H9 (cell line): Measurements from ENCODE around the gene ADAMTS16. TPM values are rescaled to one million over a fixed set of nuclear protein-coding genes. Genes with fewer than 3 reads are reported as not detected.

Source experiments
- DNase-seq: peaks from one replicate; pipeline ENCODE4 v3.0.0-alpha.2; 2017
- H2AFZ ChIP-seq: one replicate; pipeline ENCODE4 v1.6.1; 2013; ENCODE audit warnings: mild to moderate bottlenecking, low read length, control low read depth, moderate library complexity
- H2AK5ac ChIP-seq: 2 replicates; pipeline ENCODE4 v1.6.1; 2013; ENCODE audit warnings: low read length, control low read depth, mixed read lengths; ENCODE audit not compliant: insufficient read length
- H2BK120ac ChIP-seq: one replicate; pipeline ENCODE4 v1.6.1; 2013; ENCODE audit warnings: low read depth, mild to moderate bottlenecking, low read length, control low read depth, inconsistent platforms; ENCODE audit not compliant: poor library complexity, severe bottlenecking
- H2BK12ac ChIP-seq: 2 replicates; pipeline ENCODE4 v1.6.1; 2013; ENCODE audit warnings: low read length, control low read depth, mixed read lengths, low read depth; ENCODE audit not compliant: insufficient read length
- H2BK15ac ChIP-seq: 2 replicates; pipeline ENCODE4 v1.6.1; 2013; ENCODE audit warnings: low read depth, low read length, control low read depth
- H2BK20ac ChIP-seq: one replicate; pipeline ENCODE4 v1.6.1; 2013; ENCODE audit warnings: low read depth, mild to moderate bottlenecking, low read length, control low read depth, inconsistent platforms; ENCODE audit not compliant: poor library complexity, severe bottlenecking
- H2BK5ac ChIP-seq: 2 replicates; pipeline ENCODE4 v1.6.1; 2013; ENCODE audit warnings: low read length, control low read depth, mixed read lengths; ENCODE audit not compliant: insufficient read length
- H3K14ac ChIP-seq: 2 replicates; pipeline ENCODE4 v1.6.1; 2013; ENCODE audit warnings: low read length, control low read depth; ENCODE audit not compliant: insufficient read depth
- H3K18ac ChIP-seq: 2 replicates; pipeline ENCODE4 v1.6.1; 2013; ENCODE audit warnings: low read depth, mild to moderate bottlenecking, mixed read lengths, low read length, control low read depth; ENCODE audit not compliant: insufficient read length
- H3K23ac ChIP-seq: 2 replicates; pipeline ENCODE4 v1.6.1; 2013; ENCODE audit warnings: low read length, control low read depth, mixed read lengths, low read depth; ENCODE audit not compliant: insufficient read length
- H3K23me2 ChIP-seq: 2 replicates; pipeline ENCODE4 v1.6.1; 2013; ENCODE audit warnings: low read depth, mild to moderate bottlenecking, mixed read lengths, low read length, control low read depth; ENCODE audit not compliant: insufficient read length, poor library complexity, severe bottlenecking
- H3K27ac ChIP-seq: 2 replicates; pipeline ENCODE4 v1.5.1; 2013; ENCODE audit warnings: low read length, control low read depth, mixed read lengths, low read depth; ENCODE audit not compliant: insufficient read length
- H3K27me3 ChIP-seq: 2 replicates; pipeline ENCODE4 v1.6.1; 2013; ENCODE audit warnings: low read length, control low read depth, inconsistent platforms; ENCODE audit not compliant: insufficient read depth
- H3K4ac ChIP-seq: 2 replicates; pipeline ENCODE4 v1.6.1; 2013; ENCODE audit warnings: low read depth, mild to moderate bottlenecking, control low read depth, inconsistent platforms, low read length, moderate library complexity
- H3K4me1 ChIP-seq: 2 replicates; pipeline ENCODE4 v1.6.1; 2013; ENCODE audit warnings: low read length, control low read depth, inconsistent platforms; ENCODE audit not compliant: insufficient read depth
- H3K4me2 ChIP-seq: 2 replicates; pipeline ENCODE4 v1.6.1; 2013; ENCODE audit warnings: low read length, control low read depth, mixed read lengths; ENCODE audit not compliant: insufficient read length, insufficient read depth
- H3K56ac ChIP-seq: 2 replicates; pipeline ENCODE4 v1.6.1; 2013; ENCODE audit warnings: low read depth, mild to moderate bottlenecking, mixed read lengths, low read length, control low read depth; ENCODE audit not compliant: insufficient read length
- H3K79me1 ChIP-seq: 2 replicates; pipeline ENCODE4 v1.6.1; 2013; ENCODE audit warnings: low read depth, mild to moderate bottlenecking, moderate library complexity, low read length, control low read depth, inconsistent platforms; ENCODE audit not compliant: insufficient read depth, poor library complexity, severe bottlenecking
- H3K79me2 ChIP-seq: 2 replicates; pipeline ENCODE4 v1.6.1; 2013; ENCODE audit warnings: low read length, control low read depth, inconsistent platforms; ENCODE audit not compliant: insufficient read depth
- H3K9ac ChIP-seq: 2 replicates; pipeline ENCODE4 v1.6.1; 2013; ENCODE audit warnings: low read length, control low read depth, mixed read lengths; ENCODE audit not compliant: insufficient read length; ENCODE audit errors: extremely low read depth
- H3K9me3 ChIP-seq: one replicate; pipeline ENCODE4 v1.6.1; 2013; ENCODE audit warnings: low read depth, low read length, inconsistent platforms; ENCODE audit not compliant: control insufficient read depth
- H3T11ph ChIP-seq: one replicate; pipeline ENCODE4 v1.6.1; 2013; ENCODE audit warnings: mild to moderate bottlenecking, low read length, control low read depth, inconsistent platforms
- H4K20me1 ChIP-seq: one replicate; pipeline ENCODE4 v1.6.1; 2013; ENCODE audit not compliant: control insufficient read depth, insufficient read length, insufficient read depth
- H4K5ac ChIP-seq: 2 replicates; pipeline ENCODE4 v1.6.1; 2013; ENCODE audit warnings: low read depth, mild to moderate bottlenecking, mixed read lengths, low read length, control low read depth; ENCODE audit not compliant: insufficient read length
- H4K8ac ChIP-seq: replicated peaks from 2 replicates; pipeline ENCODE4 v1.6.1; 2013; ENCODE audit warnings: low read length, control low read depth, mixed read lengths, low read depth; ENCODE audit not compliant: insufficient read length
- H4K91ac ChIP-seq: 2 replicates; pipeline ENCODE4 v1.6.1; 2013; ENCODE audit warnings: low read depth, mild to moderate bottlenecking, moderate library complexity, mixed read lengths, low read length, control low read depth; ENCODE audit not compliant: insufficient read length
- H3K27ac Mint-ChIP-seq, 3 experiments: 2 replicates in 2 of 3; 3 replicates in 1 of 3; pipeline ENCODE4 v1.8.0; 2020 to 2021; ENCODE audit warnings: mixed read lengths in 3 of 3, mild to moderate bottlenecking in 1 of 3, moderate library complexity in 1 of 3
- H3K27me3 Mint-ChIP-seq: 2 replicates; pipeline ENCODE4 v1.8.0; 2021; ENCODE audit warnings: low read depth, mild to moderate bottlenecking, moderate library complexity, mixed read lengths
- H3K36me3 Mint-ChIP-seq, 3 experiments: 2 replicates in 2 of 3; 3 replicates in 1 of 3; pipeline ENCODE4 v1.8.0; 2020 to 2021; ENCODE audit warnings: low read depth in 3 of 3, mixed read lengths in 3 of 3; ENCODE audit not compliant: insufficient read depth in 1 of 3
- H3K4me1 Mint-ChIP-seq, 2 experiments: 2 replicates each; pipeline ENCODE4 v1.8.0; 2020; ENCODE audit warnings: mixed read lengths in 2 of 2
- H3K4me3 Mint-ChIP-seq, 2 experiments: 2 replicates in 1 of 2; 3 replicates in 1 of 2; pipeline ENCODE4 v1.8.0; 2020 to 2021; ENCODE audit warnings: mild to moderate bottlenecking in 2 of 2, mixed read lengths in 2 of 2, moderate library complexity in 1 of 2
- H3K9me3 Mint-ChIP-seq, 2 experiments: 2 replicates in 1 of 2; 3 replicates in 1 of 2; pipeline ENCODE4 v1.8.0; 2020; ENCODE audit warnings: mild to moderate bottlenecking in 2 of 2, mixed read lengths in 2 of 2, moderate library complexity in 1 of 2
- CTCF ChIP-seq: fragments of 200-600 bp; sonication (generic); conservative IDR thresholded peaks from 3 replicates; pipeline ENCODE4 v1.8.0; 2021; ENCODE audit warnings: antibody characterized with exemption, mild to moderate bottlenecking
- WGBS: extraction: QIAGEN DNeasy Blood & Tissue Kit; methylation state at CpG from one replicate; pipeline ENCODE4 v1.1.7; 2013; ENCODE audit warnings: missing lambda C conversion rate, low lambda C conversion rate, mixed read lengths; ENCODE audit not compliant: insufficient read length; ENCODE audit errors: extremely low coverage; 5-methylcytosine and 5-hydroxymethylcytosine counted together
- total RNA-seq: library from RNA; stranded (reverse); gene quantifications from 2 replicates; pipeline ENCODE4 v1.2.1, GENCODE V29; 2021

ADAMTS16 gene
- total RNA-seq, 1 experiment from 2014 or later, result 4.5 TPM

DNA sequence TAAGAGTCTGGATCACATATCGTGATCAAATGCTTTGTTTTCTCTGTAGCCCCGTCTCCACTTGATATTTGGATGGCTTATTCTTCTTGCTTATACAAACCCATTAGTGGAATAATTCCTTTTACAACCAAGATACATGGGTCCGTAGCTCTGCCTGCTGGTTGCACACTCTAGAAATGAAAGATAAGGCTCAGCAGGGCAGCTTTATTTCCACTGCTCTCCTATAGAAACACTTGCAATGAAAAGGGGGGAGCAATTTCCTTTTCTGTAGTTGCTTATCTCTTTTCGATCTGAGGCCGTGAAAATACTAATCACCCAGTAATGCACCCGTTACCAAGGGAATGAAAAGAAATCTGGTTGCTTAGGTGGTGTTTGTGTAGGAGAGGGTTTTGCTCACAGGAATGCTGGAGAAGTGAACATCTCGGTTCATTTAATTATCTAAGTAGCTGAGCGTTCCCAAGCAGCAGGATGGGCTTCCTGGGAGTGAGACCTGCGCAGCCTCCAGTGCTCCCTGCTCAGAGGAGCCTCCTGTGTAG, 131.7 kb downstream of the ADAMTS16 start:
- H3K9me3 Mint-ChIP-seq, result no peaks in the 10 kb centered on the region
- no peak overlapping the region for H3K4me3 Mint-ChIP-seq
- H3K4me1 ChIP-seq, result peaks cover 3% of the 10 kb centered on the region; the same call in 1 of the 2 replicates
- H3K4me2 ChIP-seq, result no peak overlapping the region
- H3K4ac ChIP-seq, result no peak overlapping the region
- no peak overlapping the region for H2BK12ac ChIP-seq
- H3K27ac ChIP-seq, result no peak overlapping the region
- H3K27me3 Mint-ChIP-seq, result peaks cover 6% of the 10 kb centered on the region
- peaks cover 17 to 28% of the 10 kb centered on the region in 2 experiments for H3K4me1 Mint-ChIP-seq
- no peaks in the 10 kb centered on the region for H3K9me3 ChIP-seq
- H3K36me3 Mint-ChIP-seq, result peaks cover 9 to 13% (median 10%) of the 10 kb centered on the region in 3 experiments
- H3K23ac ChIP-seq, result no peak overlapping the region
- no peaks in the 10 kb centered on the region for H4K20me1 ChIP-seq
- H2AFZ ChIP-seq, result no peak overlapping the region
- no peak overlapping the region for H4K8ac ChIP-seq
- no peak overlapping the region for H2BK15ac ChIP-seq
- no peak for TF ChIP-seq CTCF
- H3K18ac ChIP-seq, result no peak overlapping the region
- no peak overlapping the region for H2BK20ac ChIP-seq
- H4K91ac ChIP-seq, result no peak overlapping the region
- H2AK5ac ChIP-seq, result no peak overlapping the region
- WGBS, result no CpG with 5 or more reads among the region's 9 CpGs
- H3K23me2 ChIP-seq, result no peaks in the 10 kb centered on the region
- H4K5ac ChIP-seq, result no peak overlapping the region
- peak overlapping the region in 1 of 3 experiments; percentile 57; a peak in 2 of 7 replicates for H3K27ac Mint-ChIP-seq
- no peaks in the 10 kb centered on the region for H3K79me2 ChIP-seq
- no peak overlapping the region for H3T11ph ChIP-seq
- no peak overlapping the region for H3K14ac ChIP-seq
- no peak overlapping the region for H3K56ac ChIP-seq
- no peak overlapping the region for H2BK5ac ChIP-seq
- H3K27me3 ChIP-seq, result no peaks in the 10 kb centered on the region
- H2BK120ac ChIP-seq, result no peak overlapping the region
- no peaks in the 10 kb centered on the region for H3K79me1 ChIP-seq
- no peak overlapping the region for H3K9ac ChIP-seq
- DNase-seq, result no peak
